Right lobe of liver (tissue), 6 donors: ENCODE data around the gene ME1. TPM values are rescaled to one million over a fixed set of nuclear protein-coding genes. Genes with fewer than 3 reads are reported as not detected.
"Not testable (repeated sequence)": the region's sequence is repeated elsewhere in the genome, so short reads cannot be mapped to it uniquely, and the experiment has no call there.

Source experiments
- ATAC-seq, 4 donors: fragments of 200-7000 bp; cut with Tn5 transposase; one replicate each; pipeline ENCODE4 v1.9.1; 2020; ENCODE audit warnings: mild to moderate bottlenecking in 4 of 4, moderate library complexity in 4 of 4
- DNase-seq, 3 donors: peaks; one replicate each; pipeline ENCODE4 v3.0.0-alpha.2; 2020
- H3K27ac ChIP-seq, 3 donors: fragments of 200-600 bp; one replicate each; pipeline ENCODE4 v1.8.0; 2022
- H3K27me3 ChIP-seq, 2 donors: fragments of 200-600 bp; one replicate each; pipeline ENCODE4 v1.8.0; 2022
- H3K36me3 ChIP-seq, 4 donors: fragments of 200-600 bp; sonication (generic) in 1 of 4; one replicate each; pipeline versions ENCODE4 v1.5.1 to v1.8.0; 2017 to 2022; ENCODE audit warnings: control low read depth in 1 of 4
- H3K4me1 ChIP-seq, 4 donors: fragments of 200-600 bp; sonication (generic) in 1 of 4; one replicate each; pipeline versions ENCODE4 v1.5.1 to v1.8.0; 2017 to 2022; ENCODE audit warnings: control low read depth in 1 of 4
- H3K4me3 ChIP-seq, 3 donors: fragments of 200-600 bp; one replicate each; pipeline ENCODE4 v1.8.0; 2022
- H3K9me3 ChIP-seq, 4 donors: fragments of 200-600 bp; sonication (generic) in 1 of 4; one replicate each; pipeline versions ENCODE4 v1.5.1 to v1.8.0; 2017 to 2022; ENCODE audit warnings: control low read depth in 1 of 4
- CTCF ChIP-seq, 4 donors: fragments of 200-600 bp in 3 of 4; fragments of 450-650 bp in 1 of 4; IDR thresholded peaks; one replicate each; pipeline versions ENCODE4 v1.5.1 to v1.8.0; 2016 to 2022; ENCODE audit warnings: antibody characterized with exemption in 4 of 4, mild to moderate bottlenecking in 2 of 4
- POLR2A ChIP-seq: fragments of 450-650 bp; IDR thresholded peaks from one replicate; pipeline ENCODE4 v1.6.1; 2017; ENCODE audit warnings: antibody characterized with exemption, mild to moderate bottlenecking
- WGBS: methylation state at CpG from one replicate; pipeline ENCODE4 v1.1.6; 2018; ENCODE audit warnings: low coverage, low lambda C conversion rate; ENCODE audit not compliant: insufficient coverage; ENCODE audit errors: missing lambda C conversion rate; 5-methylcytosine and 5-hydroxymethylcytosine counted together
- intact Hi-C, 2 donors: fragments of 100-400 bp; cut with DNase I; formaldehyde crosslinking; loops; one replicate each; pipeline versions ENCODE4 v1.11.2 to v1.14.1; 2022
- total RNA-seq, 6 experiments: library from RNA; depleted of rRNA in 2 of 6; stranded (reverse); fragments of >200 nt in 2 of 6; fragmentation: NEBNext Ultra II Directional in 3 of 6; extraction: Animal tissue kit (Norgen Biotek cat#: 25700) in 3 of 6; gene quantifications; one replicate each; pipeline versions ENCODE4 v1.1.0 to v1.2.4, GENCODE V29; 2016 to 2023
- donor health status: DM: no; HTN: yes; CAD: no.
- donor health status: DM: no; HTN: no; CAD: no.
- donor health status: DM: no; HTN: no; CAD: no.
- donor health status: DM: no; HTN: yes; CAD: no.
- donor health status: DM: no; HTN: yes; CAD: no.

The ME1 gene
- total RNA-seq, 6 experiments from 2014 or later = 10.1 to 18.2 (median 13.3) TPM

GRCh38 chr6:83292900-83293843 is 137.7 kb downstream of the ME1 start:
- Histone ChIP-seq H3K9me3 (no peaks in the 10 kb centered on the region), H3K27ac (no peak overlapping the region), H3K4me1 (no peaks in the 10 kb centered on the region), H3K27me3 (no peaks in the 10 kb centered on the region), H3K4me3 (no peak overlapping the region), H3K36me3 (no peaks in the 10 kb centered on the region)
- TF ChIP-seq CTCF (IDR thresholded peaks at IDR 0.05) (no peak), POLR2A (no peak)
- DNase-seq (no peak), ATAC-seq (no peak)
- 71% methylated on average over 3 of the region's 9 CpGs for WGBS
- intact Hi-C loops = no loop called here

- H3K27ac ChIP-seq, ATAC-seq, H3K36me3 ChIP-seq, H3K4me3 ChIP-seq, H3K4me1 ChIP-seq, H3K9me3 ChIP-seq, H3K27me3 ChIP-seq, intact Hi-C loops, DNase-seq: not testable (repeated sequence)
- WGBS = 97% methylated on average over 6 of the region's 6 CpGs
These were observed 143.6 kb downstream of the ME1 start for GRCh38 chr6:83287298-83287697.

GRCh38 chr6:83285917-83286316 is 144.9 kb downstream of the ME1 start:
- intact Hi-C loops = no loop called here
- no peak for TF ChIP-seq POLR2A
- TF ChIP-seq CTCF (IDR thresholded peaks at IDR 0.05) = no peak
- no peak for DNase-seq
- Histone ChIP-seq H3K4me1 (no peaks in the 10 kb centered on the region), H3K36me3 (no peaks in the 10 kb centered on the region), H3K27ac (no peak overlapping the region), H3K4me3 (no peak overlapping the region), H3K9me3 (no peaks in the 10 kb centered on the region), H3K27me3 (no peaks in the 10 kb centered on the region)
- ATAC-seq = no peak
- WGBS = 68% methylated on average over 4 of the region's 4 CpGs

- no peak for DNase-seq
- Histone ChIP-seq H3K36me3 (no peaks in the 10 kb centered on the region), H3K27me3 (no peaks in the 10 kb centered on the region), H3K4me1 (no peaks in the 10 kb centered on the region), H3K9me3 (no peaks in the 10 kb centered on the region), H3K27ac (no peak overlapping the region), H3K4me3 (no peak overlapping the region)
- 62% methylated on average over 1 of the region's 1 CpG for WGBS
- no peak for TF ChIP-seq POLR2A
- intact Hi-C loops = no loop called here
- no peak for ATAC-seq
These were observed 157.3 kb downstream of the ME1 start for GRCh38 chr6:83273596-83273995.

GRCh38 chr6:83270971-83271719 is 159.7 kb downstream of the ME1 start:
- Histone ChIP-seq H3K27me3 (no peaks in the 10 kb centered on the region), H3K9me3 (no peaks in the 10 kb centered on the region), H3K4me1 (no peaks in the 10 kb centered on the region), H3K36me3 (no peaks in the 10 kb centered on the region), H3K4me3 (no peak overlapping the region), H3K27ac (no peak overlapping the region)
- 70% methylated on average over 6 of the region's 6 CpGs for WGBS
- DNase-seq = no peak
- intact Hi-C loops = no loop called here
- TF ChIP-seq POLR2A (no peak), CTCF (IDR thresholded peaks at IDR 0.05) (no peak)
- ATAC-seq = no peak
